GM23338 (cell line): ENCODE data around the gene RAB30. TPM values are rescaled to one million over a fixed set of nuclear protein-coding genes. Genes with fewer than 3 reads are reported as not detected.

Experiments used
- CREB1 ChIP-seq: fragments of 250-450 bp; sonication (Bioruptor Pico); IDR thresholded peaks from 2 replicates; pipeline ENCODE4 v1.5.0; 2020; ENCODE audit warnings: low read depth, mild to moderate bottlenecking, moderate library complexity
- EZH2 ChIP-seq: fragments of 200-600 bp; sonication (generic); IDR thresholded peaks from one replicate; pipeline ENCODE4 v1.8.0; 2017; ENCODE audit warnings: antibody characterized with exemption, mild to moderate bottlenecking, low read depth; ENCODE audit not compliant: unreplicated experiment
- JUNB ChIP-seq: IDR thresholded peaks from one replicate; pipeline ENCODE4 v1.6.1; 2016; ENCODE audit warnings: antibody characterized with exemption; ENCODE audit not compliant: unreplicated experiment
- ZNF114 ChIP-seq: fragments of 250-450 bp; sonication (Bioruptor Pico); IDR thresholded peaks from 2 replicates; pipeline ENCODE4 v1.5.0; 2020; ENCODE audit warnings: mild to moderate bottlenecking, moderate library complexity
- polyA plus RNA-seq: library from polyadenylated mRNA; unstranded; fragments of >200 nt; fragmentation: Nextera tagmentation; extraction: Ambion mirVana; gene quantifications from 2 replicates; pipeline ENCODE4 v1.2.1, GENCODE V29; 2016
- total RNA-seq: library from RNA; depleted of rRNA; stranded (reverse); fragments of >200 nt; shearing (Covaris generic); gene quantifications from 2 replicates; pipeline ENCODE4 v1.2.3, GENCODE V29; 2014
- TF ChIP-seq, protein P1 (sequence below): fragments of 250-450 bp; sonication (Bioruptor Pico); IDR thresholded peaks from 2 replicates; pipeline ENCODE4 v1.5.0; 2020; ENCODE audit warnings: mild to moderate bottlenecking, moderate library complexity
- TF ChIP-seq, protein P2 (sequence below), 2 experiments: fragments of 200-600 bp in 1 of 2; sonication (generic) in 1 of 2; conservative IDR thresholded peaks; 2 replicates each; pipeline versions ENCODE4 v1.5.1 to v1.6.1; 2016 to 2017; ENCODE audit warnings: antibody characterized with exemption in 2 of 2, low read depth in 2 of 2, mild to moderate bottlenecking in 2 of 2, moderate library complexity in 1 of 2

RAB30 gene
- total and polyA plus RNA-seq, 2 experiments from 2014 or later, result 3.3 to 6.6 TPM

- TF ChIP-seq, protein P1, sequence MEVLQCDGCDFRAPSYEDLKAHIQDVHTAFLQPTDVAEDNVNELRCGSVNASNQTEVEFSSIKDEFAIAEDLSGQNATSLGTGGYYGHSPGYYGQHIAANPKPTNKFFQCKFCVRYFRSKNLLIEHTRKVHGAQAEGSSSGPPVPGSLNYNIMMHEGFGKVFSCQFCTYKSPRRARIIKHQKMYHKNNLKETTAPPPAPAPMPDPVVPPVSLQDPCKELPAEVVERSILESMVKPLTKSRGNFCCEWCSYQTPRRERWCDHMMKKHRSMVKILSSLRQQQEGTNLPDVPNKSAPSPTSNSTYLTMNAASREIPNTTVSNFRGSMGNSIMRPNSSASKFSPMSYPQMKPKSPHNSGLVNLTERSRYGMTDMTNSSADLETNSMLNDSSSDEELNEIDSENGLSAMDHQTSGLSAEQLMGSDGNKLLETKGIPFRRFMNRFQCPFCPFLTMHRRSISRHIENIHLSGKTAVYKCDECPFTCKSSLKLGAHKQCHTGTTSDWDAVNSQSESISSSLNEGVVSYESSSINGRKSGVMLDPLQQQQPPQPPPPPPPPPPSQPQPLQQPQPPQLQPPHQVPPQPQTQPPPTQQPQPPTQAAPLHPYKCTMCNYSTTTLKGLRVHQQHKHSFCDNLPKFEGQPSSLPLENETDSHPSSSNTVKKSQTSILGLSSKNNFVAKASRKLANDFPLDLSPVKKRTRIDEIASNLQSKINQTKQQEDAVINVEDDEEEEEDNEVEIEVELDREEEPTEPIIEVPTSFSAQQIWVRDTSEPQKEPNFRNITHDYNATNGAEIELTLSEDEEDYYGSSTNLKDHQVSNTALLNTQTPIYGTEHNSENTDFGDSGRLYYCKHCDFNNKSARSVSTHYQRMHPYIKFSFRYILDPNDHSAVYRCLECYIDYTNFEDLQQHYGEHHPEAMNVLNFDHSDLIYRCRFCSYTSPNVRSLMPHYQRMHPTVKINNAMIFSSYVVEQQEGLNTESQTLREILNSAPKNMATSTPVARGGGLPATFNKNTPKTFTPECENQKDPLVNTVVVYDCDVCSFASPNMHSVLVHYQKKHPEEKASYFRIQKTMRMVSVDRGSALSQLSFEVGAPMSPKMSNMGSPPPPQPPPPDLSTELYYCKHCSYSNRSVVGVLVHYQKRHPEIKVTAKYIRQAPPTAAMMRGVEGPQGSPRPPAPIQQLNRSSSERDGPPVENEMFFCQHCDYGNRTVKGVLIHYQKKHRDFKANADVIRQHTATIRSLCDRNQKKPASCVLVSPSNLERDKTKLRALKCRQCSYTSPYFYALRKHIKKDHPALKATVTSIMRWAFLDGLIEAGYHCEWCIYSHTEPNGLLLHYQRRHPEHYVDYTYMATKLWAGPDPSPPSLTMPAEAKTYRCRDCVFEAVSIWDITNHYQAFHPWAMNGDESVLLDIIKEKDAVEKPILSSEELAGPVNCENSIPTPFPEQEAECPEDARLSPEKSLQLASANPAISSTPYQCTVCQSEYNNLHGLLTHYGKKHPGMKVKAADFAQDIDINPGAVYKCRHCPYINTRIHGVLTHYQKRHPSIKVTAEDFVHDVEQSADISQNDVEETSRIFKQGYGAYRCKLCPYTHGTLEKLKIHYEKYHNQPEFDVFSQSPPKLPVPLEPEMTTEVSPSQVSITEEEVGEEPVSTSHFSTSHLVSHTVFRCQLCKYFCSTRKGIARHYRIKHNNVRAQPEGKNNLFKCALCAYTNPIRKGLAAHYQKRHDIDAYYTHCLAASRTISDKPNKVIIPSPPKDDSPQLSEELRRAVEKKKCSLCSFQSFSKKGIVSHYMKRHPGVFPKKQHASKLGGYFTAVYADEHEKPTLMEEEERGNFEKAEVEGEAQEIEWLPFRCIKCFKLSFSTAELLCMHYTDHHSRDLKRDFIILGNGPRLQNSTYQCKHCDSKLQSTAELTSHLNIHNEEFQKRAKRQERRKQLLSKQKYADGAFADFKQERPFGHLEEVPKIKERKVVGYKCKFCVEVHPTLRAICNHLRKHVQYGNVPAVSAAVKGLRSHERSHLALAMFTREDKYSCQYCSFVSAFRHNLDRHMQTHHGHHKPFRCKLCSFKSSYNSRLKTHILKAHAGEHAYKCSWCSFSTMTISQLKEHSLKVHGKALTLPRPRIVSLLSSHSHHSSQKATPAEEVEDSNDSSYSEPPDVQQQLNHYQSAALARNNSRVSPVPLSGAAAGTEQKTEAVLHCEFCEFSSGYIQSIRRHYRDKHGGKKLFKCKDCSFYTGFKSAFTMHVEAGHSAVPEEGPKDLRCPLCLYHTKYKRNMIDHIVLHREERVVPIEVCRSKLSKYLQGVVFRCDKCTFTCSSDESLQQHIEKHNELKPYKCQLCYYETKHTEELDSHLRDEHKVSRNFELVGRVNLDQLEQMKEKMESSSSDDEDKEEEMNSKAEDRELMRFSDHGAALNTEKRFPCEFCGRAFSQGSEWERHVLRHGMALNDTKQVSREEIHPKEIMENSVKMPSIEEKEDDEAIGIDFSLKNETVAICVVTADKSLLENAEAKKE (CRISPR knock-in tag), result no peak
- TF ChIP-seq, protein P2, sequence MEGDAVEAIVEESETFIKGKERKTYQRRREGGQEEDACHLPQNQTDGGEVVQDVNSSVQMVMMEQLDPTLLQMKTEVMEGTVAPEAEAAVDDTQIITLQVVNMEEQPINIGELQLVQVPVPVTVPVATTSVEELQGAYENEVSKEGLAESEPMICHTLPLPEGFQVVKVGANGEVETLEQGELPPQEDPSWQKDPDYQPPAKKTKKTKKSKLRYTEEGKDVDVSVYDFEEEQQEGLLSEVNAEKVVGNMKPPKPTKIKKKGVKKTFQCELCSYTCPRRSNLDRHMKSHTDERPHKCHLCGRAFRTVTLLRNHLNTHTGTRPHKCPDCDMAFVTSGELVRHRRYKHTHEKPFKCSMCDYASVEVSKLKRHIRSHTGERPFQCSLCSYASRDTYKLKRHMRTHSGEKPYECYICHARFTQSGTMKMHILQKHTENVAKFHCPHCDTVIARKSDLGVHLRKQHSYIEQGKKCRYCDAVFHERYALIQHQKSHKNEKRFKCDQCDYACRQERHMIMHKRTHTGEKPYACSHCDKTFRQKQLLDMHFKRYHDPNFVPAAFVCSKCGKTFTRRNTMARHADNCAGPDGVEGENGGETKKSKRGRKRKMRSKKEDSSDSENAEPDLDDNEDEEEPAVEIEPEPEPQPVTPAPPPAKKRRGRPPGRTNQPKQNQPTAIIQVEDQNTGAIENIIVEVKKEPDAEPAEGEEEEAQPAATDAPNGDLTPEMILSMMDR (conservative IDR thresholded peaks at IDR 0.05; ENCODE audit: low read depth in 2 of 2), result no peak
- TF ChIP-seq EZH2 (no peak), CREB1 (CRISPR knock-in tag) (no peak), ZNF114 (CRISPR knock-in tag) (no peak), JUNB (no peak)
Measured at GRCh38 chr11:83070731-83071566, 748 bp downstream of the RAB30 start (continued).
